Mesenchymal stem cell (in vitro differentiated cells and primary cell): Measurements from ENCODE around the gene PPP6R3.
A peak's percentile ranks its signal among the peaks of the same experiment; 100 is the strongest.

Experiments
- DNase-seq: peaks from one replicate; pipeline ENCODE4 v3.0.0-alpha.2; 2013
- H2AFZ ChIP-seq: one replicate; pipeline ENCODE4 v1.6.1; 2013; ENCODE audit warnings: low read depth, mild to moderate bottlenecking, control low read depth, inconsistent platforms, low read length, moderate library complexity
- H2AK5ac ChIP-seq: 2 replicates; pipeline ENCODE4 v1.6.1; 2013; ENCODE audit warnings: low read length, moderate library complexity, mild to moderate bottlenecking, inconsistent platforms; ENCODE audit not compliant: severe bottlenecking
- H2BK120ac ChIP-seq: one replicate; pipeline ENCODE4 v1.6.1; 2013; ENCODE audit warnings: low read depth, mild to moderate bottlenecking, inconsistent platforms, low read length, moderate library complexity
- H2BK12ac ChIP-seq, 2 experiments: one replicate each; pipeline ENCODE4 v1.6.1; 2013; ENCODE audit warnings: inconsistent platforms in 2 of 2, low read length in 2 of 2, mild to moderate bottlenecking in 2 of 2, moderate library complexity in 2 of 2, control low read depth in 1 of 2
- H2BK15ac ChIP-seq: one replicate; pipeline ENCODE4 v1.6.1; 2013; ENCODE audit warnings: mild to moderate bottlenecking, low read depth, inconsistent platforms; ENCODE audit not compliant: poor library complexity, severe bottlenecking
- H2BK5ac ChIP-seq: 2 replicates; pipeline ENCODE4 v1.6.1; 2013; ENCODE audit warnings: low read depth, mild to moderate bottlenecking, low read length, control low read depth, inconsistent platforms; ENCODE audit not compliant: poor library complexity, severe bottlenecking
- H3K14ac ChIP-seq, 2 experiments: one replicate each; pipeline ENCODE4 v1.6.1; 2013; ENCODE audit warnings: inconsistent platforms in 2 of 2, low read length in 2 of 2, control low read depth in 1 of 2, mild to moderate bottlenecking in 1 of 2, moderate library complexity in 1 of 2
- H3K18ac ChIP-seq, 2 experiments: one replicate each; pipeline ENCODE4 v1.6.1; 2013; ENCODE audit warnings: inconsistent platforms in 2 of 2, low read length in 2 of 2, control low read depth in 1 of 2, low read depth in 1 of 2, mild to moderate bottlenecking in 1 of 2
- H3K23ac ChIP-seq, 2 experiments: one replicate each; pipeline ENCODE4 v1.6.1; 2013; ENCODE audit warnings: inconsistent platforms in 2 of 2, low read length in 2 of 2, mild to moderate bottlenecking in 2 of 2, moderate library complexity in 2 of 2, control low read depth in 1 of 2
- H3K27ac ChIP-seq: 2 replicates; pipeline ENCODE4 v1.5.1; 2013; ENCODE audit warnings: mild to moderate bottlenecking, moderate library complexity, low read length, control low read depth, inconsistent platforms; ENCODE audit not compliant: poor library complexity, severe bottlenecking
- H3K27me3 ChIP-seq, 2 experiments: 2 replicates each; pipeline versions ENCODE4 v1.6.1 to v1.7.0; 2013; ENCODE audit warnings: low read length in 2 of 2, mild to moderate bottlenecking in 2 of 2, moderate library complexity in 2 of 2, control low read depth in 1 of 2, inconsistent platforms in 1 of 2; ENCODE audit not compliant: control insufficient read depth in 1 of 2, insufficient read depth in 1 of 2
- H3K36me3 ChIP-seq, 2 experiments: 2 replicates each; pipeline versions ENCODE4 v1.6.1 to v1.7.0; 2013; ENCODE audit warnings: low read length in 2 of 2, control low read depth in 1 of 2, inconsistent platforms in 1 of 2, low read depth in 1 of 2, mild to moderate bottlenecking in 1 of 2; ENCODE audit not compliant: insufficient read depth in 2 of 2, control insufficient read depth in 1 of 2
- H3K4ac ChIP-seq, 2 experiments: one replicate each; pipeline ENCODE4 v1.6.1; 2013; ENCODE audit warnings: inconsistent platforms in 2 of 2, low read length in 2 of 2, mild to moderate bottlenecking in 2 of 2, moderate library complexity in 2 of 2, control low read depth in 1 of 2, low read depth in 1 of 2
- H3K4me1 ChIP-seq: 2 replicates; pipeline ENCODE4 v1.6.1; 2013; ENCODE audit warnings: low read depth, low read length, control low read depth; ENCODE audit not compliant: control insufficient read depth, insufficient read depth
- H3K4me2 ChIP-seq: 2 replicates; pipeline ENCODE4 v1.6.1; 2013; ENCODE audit warnings: low read length, mild to moderate bottlenecking, inconsistent platforms; ENCODE audit not compliant: poor library complexity, severe bottlenecking
- H3K4me3 ChIP-seq, 2 experiments: 2 replicates each; pipeline versions ENCODE4 v1.5.1 to v1.7.0; 2013; ENCODE audit warnings: low read length in 2 of 2, mild to moderate bottlenecking in 2 of 2, control low read depth in 1 of 2, low read depth in 1 of 2; ENCODE audit not compliant: insufficient read depth in 1 of 2
- H3K79me1 ChIP-seq: replicated peaks from 2 replicates; pipeline ENCODE4 v1.6.1; 2013; ENCODE audit warnings: mild to moderate bottlenecking, control low read depth, low read length, inconsistent platforms; ENCODE audit not compliant: poor library complexity, severe bottlenecking
- H3K9ac ChIP-seq: 2 replicates; pipeline ENCODE4 v1.7.0; 2013; ENCODE audit warnings: mild to moderate bottlenecking, low read length, moderate library complexity
- H3K9me3 ChIP-seq: 2 replicates; pipeline ENCODE4 v1.7.0; 2013; ENCODE audit warnings: mild to moderate bottlenecking, low read length; ENCODE audit not compliant: control insufficient read depth
- H4K8ac ChIP-seq: one replicate; pipeline ENCODE4 v1.6.1; 2013; ENCODE audit warnings: inconsistent platforms, mild to moderate bottlenecking, low read length, moderate library complexity
- H4K91ac ChIP-seq: one replicate; pipeline ENCODE4 v1.6.1; 2013; ENCODE audit warnings: mild to moderate bottlenecking, low read length, inconsistent platforms
- WGBS: methylation state at CpG from one replicate; pipeline ENCODE4 v1.1.7; 2013; ENCODE audit warnings: mixed read lengths; 5-methylcytosine and 5-hydroxymethylcytosine counted together

Gene PPP6R3

DNA sequence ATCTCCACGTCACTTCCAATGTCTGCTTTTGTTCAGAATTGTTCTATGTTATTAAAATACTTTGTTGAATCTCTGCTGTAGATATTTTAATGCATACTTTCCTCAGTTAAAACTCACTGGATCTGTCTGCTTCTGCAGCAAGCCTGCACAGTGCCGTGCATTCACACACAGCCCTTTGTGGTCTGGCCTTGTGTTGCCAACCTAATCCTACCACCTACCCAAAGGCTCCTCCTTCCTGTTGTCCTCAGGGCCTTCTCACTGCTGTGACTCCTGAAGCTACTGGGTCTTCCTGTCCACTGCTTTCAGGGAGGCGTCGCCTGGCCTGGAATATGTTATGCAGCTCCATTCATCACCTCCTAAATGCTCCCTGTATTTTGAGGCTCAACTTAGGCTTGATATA, 67.0 kb downstream of the PPP6R3 start:
- peak overlapping the region in 1 of 2 experiments; percentile 56 for H3K23ac ChIP-seq
- no peak overlapping the region for H3K14ac ChIP-seq
- no peak overlapping the region for H3K18ac ChIP-seq
- no peak overlapping the region for H4K91ac ChIP-seq
- H2AFZ ChIP-seq, result no peak overlapping the region
- no peaks in the 10 kb centered on the region for H3K27me3 ChIP-seq
- no peak overlapping the region for H2BK5ac ChIP-seq
- no peaks in the 10 kb centered on the region for H3K9me3 ChIP-seq
- peaks cover 12% of the 10 kb centered on the region for H3K4me1 ChIP-seq
- peak overlapping the region in 1 of 2 experiments; percentile 68 for H2BK12ac ChIP-seq
- H3K79me1 ChIP-seq, result peaks cover 24% of the 10 kb centered on the region
- 100% methylated on average over 1 of the region's 4 CpGs for WGBS
- H4K8ac ChIP-seq, result no peak overlapping the region
- DNase-seq, result no peak
- no peak overlapping the region for H3K4me3 ChIP-seq
- no peak overlapping the region for H2BK15ac ChIP-seq
- peaks cover 14 to 83% of the 10 kb centered on the region in 2 experiments for H3K36me3 ChIP-seq
- H2BK120ac ChIP-seq, result no peak overlapping the region
- H3K4ac ChIP-seq, result no peak overlapping the region
- no peak overlapping the region for H3K27ac ChIP-seq
- no peak overlapping the region for H2AK5ac ChIP-seq
- H3K4me2 ChIP-seq, result no peak overlapping the region
- no peak overlapping the region for H3K9ac ChIP-seq

DNA sequence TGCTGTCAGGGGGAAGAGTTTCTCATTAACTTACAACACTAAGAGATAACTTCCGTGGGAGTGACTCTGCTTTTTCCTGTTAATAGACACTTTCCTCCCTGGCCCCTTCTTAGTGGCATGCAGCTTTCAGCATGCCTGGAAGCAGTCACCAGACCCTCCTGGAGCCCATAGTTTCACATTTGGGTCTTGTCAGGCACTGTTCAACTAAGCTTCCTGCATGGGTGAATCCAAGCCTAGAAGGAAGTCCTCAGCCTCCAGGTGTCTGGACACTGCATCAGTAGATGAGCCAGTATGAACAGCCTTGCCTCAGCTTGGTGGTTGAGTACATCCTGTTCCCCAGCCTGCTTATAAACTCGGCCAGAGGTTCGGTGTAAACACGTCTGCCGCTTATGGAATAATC, 68.1 kb downstream of the PPP6R3 start:
- H3K27ac ChIP-seq, result peak overlapping the region; percentile 4
- no peak overlapping the region for H4K91ac ChIP-seq
- H3K4me1 ChIP-seq, result peaks cover 12% of the 10 kb centered on the region
- peaks cover 24% of the 10 kb centered on the region for H3K79me1 ChIP-seq
- no peak overlapping the region for H2BK5ac ChIP-seq
- no peak overlapping the region for H2BK15ac ChIP-seq
- no peak overlapping the region for H3K9ac ChIP-seq
- no peak overlapping the region for H3K14ac ChIP-seq
- H3K4ac ChIP-seq, result peak overlapping the region in 1 of 2 experiments; percentile 12
- WGBS, result 74% methylated on average over 5 of the region's 5 CpGs
- peak; percentile 53 for DNase-seq
- H3K23ac ChIP-seq, result no peak overlapping the region
- H3K27me3 ChIP-seq, result no peaks in the 10 kb centered on the region
- no peaks in the 10 kb centered on the region for H3K9me3 ChIP-seq
- H3K4me3 ChIP-seq, result no peak overlapping the region
- H3K36me3 ChIP-seq, result peaks cover 14 to 77% of the 10 kb centered on the region in 2 experiments
- no peak overlapping the region for H2BK12ac ChIP-seq
- H2AK5ac ChIP-seq, result no peak overlapping the region
- H4K8ac ChIP-seq, result no peak overlapping the region
- no peak overlapping the region for H2BK120ac ChIP-seq
- H3K4me2 ChIP-seq, result peak overlapping the region; percentile 27
- peak overlapping the region in 1 of 2 experiments; percentile 22 for H3K18ac ChIP-seq
- H2AFZ ChIP-seq, result no peak overlapping the region

DNA sequence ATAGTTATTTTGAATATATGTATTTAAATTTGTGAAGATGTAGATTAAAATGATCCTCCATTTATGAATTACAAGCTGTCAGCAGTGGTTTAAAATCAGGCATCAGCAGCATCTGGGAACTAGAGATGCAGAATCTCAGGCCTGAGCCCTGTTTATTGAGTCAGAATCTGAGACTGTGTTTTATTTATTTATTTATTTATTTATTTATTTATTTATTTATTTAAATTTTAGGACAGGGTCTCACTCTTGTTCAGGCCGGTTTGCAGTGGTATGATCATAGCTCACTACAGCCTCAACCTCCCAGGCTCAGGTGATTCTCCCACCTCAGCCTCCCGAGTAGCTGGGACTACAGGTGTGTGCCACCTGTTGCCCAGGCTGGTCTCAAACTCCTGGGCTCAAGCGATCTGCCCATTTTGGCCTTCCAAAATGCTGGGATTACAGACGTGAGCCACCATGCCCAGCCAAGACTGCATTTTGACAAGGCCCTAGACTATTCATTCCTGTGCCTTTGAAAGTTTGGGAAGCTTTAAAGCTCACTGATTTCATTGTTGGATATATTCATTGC, 70.7 kb downstream of the PPP6R3 start:
- H3K23ac ChIP-seq, result no peak overlapping the region
- H3K27me3 ChIP-seq, result no peaks in the 10 kb centered on the region
- 91% methylated on average over 4 of the region's 4 CpGs for WGBS
- H3K79me1 ChIP-seq, result peaks cover 26% of the 10 kb centered on the region
- H4K8ac ChIP-seq, result no peak overlapping the region
- no peak overlapping the region for H2BK12ac ChIP-seq
- H3K4me1 ChIP-seq, result peaks cover 10% of the 10 kb centered on the region
- H2AFZ ChIP-seq, result no peak overlapping the region
- peaks cover 18 to 67% of the 10 kb centered on the region in 2 experiments for H3K36me3 ChIP-seq
- no peak overlapping the region for H2AK5ac ChIP-seq
- H3K4me3 ChIP-seq, result no peak overlapping the region
- H4K91ac ChIP-seq, result no peak overlapping the region
- H2BK5ac ChIP-seq, result no peak overlapping the region
- no peak for DNase-seq
- no peak overlapping the region for H3K4me2 ChIP-seq
- H3K27ac ChIP-seq, result no peak overlapping the region
- no peak overlapping the region for H3K14ac ChIP-seq
- no peak overlapping the region for H3K18ac ChIP-seq
- no peak overlapping the region for H3K9ac ChIP-seq
- no peak overlapping the region for H2BK120ac ChIP-seq
- no peak overlapping the region for H3K4ac ChIP-seq
- H2BK15ac ChIP-seq, result no peak overlapping the region
- no peaks in the 10 kb centered on the region for H3K9me3 ChIP-seq

DNA sequence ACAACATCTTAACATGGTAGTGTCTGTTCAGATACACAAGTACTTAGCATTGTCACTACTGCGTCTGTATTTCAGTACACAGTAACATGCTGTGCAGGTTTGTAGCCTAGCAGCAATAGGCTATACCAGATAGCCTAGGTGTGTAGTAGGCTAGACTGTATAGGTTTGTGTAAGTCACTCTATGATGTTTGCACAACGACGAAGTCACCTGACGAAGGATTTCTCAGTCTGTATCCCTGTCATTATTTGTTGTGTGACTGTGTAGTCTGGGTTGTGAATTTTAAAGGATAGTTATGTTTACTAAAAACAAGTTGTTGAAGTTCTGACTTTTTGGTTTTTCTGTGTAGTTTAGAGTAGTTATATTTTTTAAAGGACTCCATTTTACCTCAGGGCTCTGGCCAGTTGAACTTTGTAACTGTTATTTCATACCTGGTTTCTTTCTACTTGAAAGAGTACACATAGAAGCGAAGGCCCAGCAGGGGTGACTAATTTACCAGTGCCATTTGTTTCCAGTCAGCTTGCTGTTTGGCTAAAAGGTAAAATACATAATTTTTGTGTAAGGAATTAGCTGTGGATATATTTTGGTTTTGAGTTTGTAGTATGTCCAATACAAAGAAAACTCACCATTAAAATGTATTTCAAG, 72.3 kb downstream of the PPP6R3 start:
- Histone ChIP-seq H3K79me1 (peaks cover 15% of the 10 kb centered on the region), H3K14ac (no peak overlapping the region), H4K91ac (no peak overlapping the region), H3K4me2 (no peak overlapping the region), H3K36me3 (peaks cover 9 to 54% of the 10 kb centered on the region in 2 experiments), H2BK5ac (no peak overlapping the region), H3K4me3 (no peak overlapping the region), H3K4me1 (peaks cover 6% of the 10 kb centered on the region), H3K4ac (no peak overlapping the region), H3K27ac (no peak overlapping the region), H4K8ac (no peak overlapping the region), H3K23ac (no peak overlapping the region), H2BK15ac (no peak overlapping the region), H3K27me3 (no peaks in the 10 kb centered on the region), H2BK120ac (no peak overlapping the region), H3K9ac (no peak overlapping the region), H2AK5ac (no peak overlapping the region), H3K9me3 (no peaks in the 10 kb centered on the region), H3K18ac (no peak overlapping the region), H2AFZ (no peak overlapping the region), H2BK12ac (no peak overlapping the region)
- WGBS, result 98% methylated on average over 5 of the region's 5 CpGs
- DNase-seq, result no peak
